ENCODE data around the gene GABBR2.

GABBR2 gene

GRCh38 chr9:98285446-98285845 is 423.3 kb downstream of the GABBR2 start:
- no peak for TF ChIP-seq GATA2 (IDR thresholded peaks at IDR 0.05; ENCODE audit: low read depth, low read length)
- TF ChIP-seq GATA3 (IDR thresholded peaks at IDR 0.05; ENCODE audit: low read depth, low read length) = no peak

- TF ChIP-seq GATA2 (IDR thresholded peaks at IDR 0.05; ENCODE audit: low read depth, low read length) = no peak
- no peak for TF ChIP-seq GATA3 (IDR thresholded peaks at IDR 0.05; ENCODE audit: low read depth, low read length)
Measured at GRCh38 chr9:98284754-98285153, 424.0 kb downstream of the GABBR2 start.

- TF ChIP-seq GATA3 (IDR thresholded peaks at IDR 0.05; ENCODE audit: low read depth, low read length) (no peak), GATA2 (IDR thresholded peaks at IDR 0.05; ENCODE audit: low read depth, low read length) (no peak)
Measured at GRCh38 chr9:98281281-98281680, 427.5 kb downstream of the GABBR2 start.

- TF ChIP-seq GATA3 (IDR thresholded peaks at IDR 0.05; ENCODE audit: low read depth, low read length) = peak; percentile 96
- peak; percentile 99 for TF ChIP-seq GATA2 (IDR thresholded peaks at IDR 0.05; ENCODE audit: low read depth, low read length)
Measured at GRCh38 chr9:98280574-98280973, 428.2 kb downstream of the GABBR2 start.

- TF ChIP-seq GATA3 (IDR thresholded peaks at IDR 0.05; ENCODE audit: low read depth, low read length) (no peak), GATA2 (IDR thresholded peaks at IDR 0.05; ENCODE audit: low read depth, low read length) (no peak)
Measured at GRCh38 chr9:98280162-98280561, 428.6 kb downstream of the GABBR2 start.

GRCh38 chr9:98276907-98277469 is 431.7 kb downstream of the GABBR2 start:
- TF ChIP-seq GATA2 (IDR thresholded peaks at IDR 0.05; ENCODE audit: low read depth, low read length) = no peak
- no peak for TF ChIP-seq GATA3 (IDR thresholded peaks at IDR 0.05; ENCODE audit: low read depth, low read length)

- TF ChIP-seq GATA2 (IDR thresholded peaks at IDR 0.05; ENCODE audit: low read depth, low read length) = no peak
- no peak for TF ChIP-seq GATA3 (IDR thresholded peaks at IDR 0.05; ENCODE audit: low read depth, low read length)
Measured at GRCh38 chr9:98275159-98275558, 433.6 kb downstream of the GABBR2 start.

GRCh38 chr9:98272083-98272482 is 436.7 kb downstream of the GABBR2 start:
- TF ChIP-seq GATA2 (IDR thresholded peaks at IDR 0.05; ENCODE audit: low read depth, low read length) (no peak), GATA3 (IDR thresholded peaks at IDR 0.05; ENCODE audit: low read depth, low read length) (no peak)

- no peak for TF ChIP-seq GATA3 (IDR thresholded peaks at IDR 0.05; ENCODE audit: low read depth, low read length)
Measured at GRCh38 chr9:98271479-98271878, 437.3 kb downstream of the GABBR2 start.

GRCh38 chr9:98264516-98264915 is 444.2 kb downstream of the GABBR2 start:
- TF ChIP-seq GATA2 (IDR thresholded peaks at IDR 0.05; ENCODE audit: low read depth, low read length) = no peak
- no peak for TF ChIP-seq GATA3 (IDR thresholded peaks at IDR 0.05; ENCODE audit: low read depth, low read length)

GRCh38 chr9:98263482-98264357 is 445.0 kb downstream of the GABBR2 start:
- TF ChIP-seq GATA2 (IDR thresholded peaks at IDR 0.05; ENCODE audit: low read depth, low read length) (no peak), GATA3 (IDR thresholded peaks at IDR 0.05; ENCODE audit: low read depth, low read length) (no peak)

GRCh38 chr9:98263080-98263479 is 445.7 kb downstream of the GABBR2 start:
- TF ChIP-seq GATA3 (IDR thresholded peaks at IDR 0.05; ENCODE audit: low read depth, low read length) (no peak), GATA2 (IDR thresholded peaks at IDR 0.05; ENCODE audit: low read depth, low read length) (no peak)

GRCh38 chr9:98262056-98262455 is 446.7 kb downstream of the GABBR2 start:
- TF ChIP-seq GATA3 (IDR thresholded peaks at IDR 0.05; ENCODE audit: low read depth, low read length) (no peak), GATA2 (IDR thresholded peaks at IDR 0.05; ENCODE audit: low read depth, low read length) (no peak)

GRCh38 chr9:98260635-98261034 is 448.1 kb downstream of the GABBR2 start:
- TF ChIP-seq GATA3 (IDR thresholded peaks at IDR 0.05; ENCODE audit: low read depth, low read length) = no peak

GRCh38 chr9:98259791-98260190 is 448.9 kb downstream of the GABBR2 start:
- TF ChIP-seq GATA3 (IDR thresholded peaks at IDR 0.05; ENCODE audit: low read depth, low read length) = no peak
- TF ChIP-seq GATA2 (IDR thresholded peaks at IDR 0.05; ENCODE audit: low read depth, low read length) = no peak
